Fibroblast of lung (primary cell): ENCODE data around the gene ATOH8. TPM values are rescaled to one million over a fixed set of nuclear protein-coding genes. Genes with fewer than 3 reads are reported as not detected.
A peak's percentile ranks its signal among the peaks of the same experiment; 100 is the strongest.

Experiments
- DNase-seq, 2 donors: peaks; one replicate each; pipeline versions ENCODE4 v3.0.0 to v3.0.0-alpha.2; 2010; ENCODE audit warnings: low read depth in 2 of 2
- H2AFZ ChIP-seq: 2 replicates; pipeline ENCODE4 v1.5.1; 2012; ENCODE audit warnings: low read length, control low read depth, inconsistent platforms
- H3K27ac ChIP-seq: 2 replicates; pipeline ENCODE4 v1.5.1; 2011; ENCODE audit warnings: low read length, control low read depth; ENCODE audit not compliant: insufficient read depth
- H3K27me3 ChIP-seq: 2 replicates; pipeline ENCODE4 v1.5.1; 2011; ENCODE audit warnings: mild to moderate bottlenecking, low read length; ENCODE audit not compliant: control insufficient read depth, insufficient read depth
- H3K36me3 ChIP-seq: 2 replicates; pipeline ENCODE4 v1.5.1; 2011; ENCODE audit warnings: low read length; ENCODE audit not compliant: control insufficient read depth, insufficient read depth
- H3K4me1 ChIP-seq: 2 replicates; pipeline ENCODE4 v1.5.1; 2011; ENCODE audit warnings: low read length; ENCODE audit not compliant: control insufficient read depth, insufficient read depth; ENCODE audit errors: extremely low read depth
- H3K4me2 ChIP-seq: 2 replicates; pipeline ENCODE4 v1.5.1; 2011; ENCODE audit warnings: low read length, control low read depth; ENCODE audit not compliant: insufficient read depth; ENCODE audit errors: extremely low read depth
- H3K4me3 ChIP-seq, 4 experiments: fragments of 200-600 bp in 1 of 4; sonication (generic) in 1 of 4; replicated peaks in 1 of 4; 2 replicates each; pipeline ENCODE4 v1.5.1; 2011 to 2016; ENCODE audit warnings: low read length in 4 of 4, low read depth in 3 of 4, mild to moderate bottlenecking in 3 of 4, control low read depth in 2 of 4, inconsistent platforms in 1 of 4, mixed read lengths in 1 of 4; ENCODE audit not compliant: insufficient read depth in 1 of 4; ENCODE audit errors: control extremely low read depth in 1 of 4
- H3K79me2 ChIP-seq: 2 replicates; pipeline ENCODE4 v1.5.1; 2012; ENCODE audit warnings: mild to moderate bottlenecking, low read length, inconsistent platforms; ENCODE audit not compliant: control insufficient read depth, insufficient read depth
- H3K9ac ChIP-seq: 2 replicates; pipeline ENCODE4 v1.5.1; 2011; ENCODE audit warnings: mild to moderate bottlenecking, low read length, control low read depth; ENCODE audit not compliant: insufficient read depth
- H3K9me3 ChIP-seq: 2 replicates; pipeline ENCODE4 v1.5.1; 2012; ENCODE audit warnings: low read depth, low read length; ENCODE audit not compliant: control insufficient read depth, insufficient read depth
- H4K20me1 ChIP-seq: 2 replicates; pipeline ENCODE4 v1.5.1; 2011; ENCODE audit warnings: low read length; ENCODE audit not compliant: control insufficient read depth, insufficient read depth; ENCODE audit errors: extremely low read depth
- EZH2 ChIP-seq: IDR thresholded peaks from 2 replicates; pipeline ENCODE4 v1.5.1; 2012; ENCODE audit warnings: low read length, control low read depth, mild to moderate bottlenecking; ENCODE audit errors: missing control alignments
- polyA plus RNA-seq, 2 donors: library from polyadenylated mRNA; depleted of rRNA in 1 of 2; stranded (reverse) in 1 of 2; unstranded in 1 of 2; fragments of >200 nt; gene quantifications; 2 replicates each; pipeline ENCODE4 v1.2.1, GENCODE V29; 2011 to 2012; ENCODE audit warnings: missing spikeins in 1 of 2
- total RNA-seq: library from RNA; depleted of rRNA; stranded (reverse); fragments of >200 nt; gene quantifications from 2 replicates; pipeline ENCODE4 v1.2.1, GENCODE V29; 2014
- TF ChIP-seq, protein P1 (sequence below), 2 donors: IDR thresholded peaks in 1 of 2; conservative IDR thresholded peaks in 1 of 2; 1 replicate in 1 of 2; 2 replicates in 1 of 2; pipeline ENCODE4 v1.5.1; 2011 to 2012; ENCODE audit warnings: low read length in 2 of 2, control low read depth in 1 of 2, inconsistent platforms in 1 of 2, low read depth in 1 of 2, mild to moderate bottlenecking in 1 of 2

ATOH8 gene
- total and polyA plus RNA-seq, 2 donors (not counting 1 experiment from before 2014, with no cell fraction given): 5.6 to 19.2 TPM

GRCh38 chr2:85737481-85737880, 16.3 kb upstream of the ATOH8 start:
- Histone ChIP-seq H3K9ac (no peak overlapping the region), H3K4me3 (no peak overlapping the region), H3K27ac (peak overlapping the region; percentile 72), H3K9me3 (no peaks in the 10 kb centered on the region), H3K36me3 (no peaks in the 10 kb centered on the region), H3K79me2 (no peaks in the 10 kb centered on the region), H3K27me3 (no peaks in the 10 kb centered on the region), H2AFZ (no peak overlapping the region), H3K4me1 (peaks cover 25% of the 10 kb centered on the region), H4K20me1 (no peaks in the 10 kb centered on the region), H3K4me2 (no peak overlapping the region)
- TF ChIP-seq EZH2: no peak
- peak; percentile 88 to 95 for DNase-seq

- no peak overlapping the region for H3K9ac ChIP-seq
Observed at GRCh38 chr2:85737961-85738360, 15.8 kb upstream of the ATOH8 start.

GRCh38 chr2:85740193-85740592, 13.6 kb upstream of the ATOH8 start:
- H2AFZ ChIP-seq: no peak overlapping the region
- H3K27ac ChIP-seq: no peak overlapping the region
- H3K36me3 ChIP-seq: no peaks in the 10 kb centered on the region
- no peaks in the 10 kb centered on the region for H3K9me3 ChIP-seq
- H4K20me1 ChIP-seq: no peaks in the 10 kb centered on the region
- peaks cover 48% of the 10 kb centered on the region for H3K4me1 ChIP-seq
- no peak for DNase-seq
- H3K9ac ChIP-seq: no peak overlapping the region
- H3K79me2 ChIP-seq: no peaks in the 10 kb centered on the region
- no peak overlapping the region for H3K4me2 ChIP-seq
- TF ChIP-seq, protein P1, sequence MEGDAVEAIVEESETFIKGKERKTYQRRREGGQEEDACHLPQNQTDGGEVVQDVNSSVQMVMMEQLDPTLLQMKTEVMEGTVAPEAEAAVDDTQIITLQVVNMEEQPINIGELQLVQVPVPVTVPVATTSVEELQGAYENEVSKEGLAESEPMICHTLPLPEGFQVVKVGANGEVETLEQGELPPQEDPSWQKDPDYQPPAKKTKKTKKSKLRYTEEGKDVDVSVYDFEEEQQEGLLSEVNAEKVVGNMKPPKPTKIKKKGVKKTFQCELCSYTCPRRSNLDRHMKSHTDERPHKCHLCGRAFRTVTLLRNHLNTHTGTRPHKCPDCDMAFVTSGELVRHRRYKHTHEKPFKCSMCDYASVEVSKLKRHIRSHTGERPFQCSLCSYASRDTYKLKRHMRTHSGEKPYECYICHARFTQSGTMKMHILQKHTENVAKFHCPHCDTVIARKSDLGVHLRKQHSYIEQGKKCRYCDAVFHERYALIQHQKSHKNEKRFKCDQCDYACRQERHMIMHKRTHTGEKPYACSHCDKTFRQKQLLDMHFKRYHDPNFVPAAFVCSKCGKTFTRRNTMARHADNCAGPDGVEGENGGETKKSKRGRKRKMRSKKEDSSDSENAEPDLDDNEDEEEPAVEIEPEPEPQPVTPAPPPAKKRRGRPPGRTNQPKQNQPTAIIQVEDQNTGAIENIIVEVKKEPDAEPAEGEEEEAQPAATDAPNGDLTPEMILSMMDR (conservative IDR thresholded peaks at IDR 0.05 in 1 of 2, IDR thresholded peaks at IDR 0.05 in 1 of 2; ENCODE audit: low read depth in 1 of 2, low read length in 2 of 2): no peak
- TF ChIP-seq EZH2: no peak
- no peaks in the 10 kb centered on the region for H3K27me3 ChIP-seq
- no peak overlapping the region for H3K4me3 ChIP-seq

More at GRCh38 chr2:85737961-85738360, 15.8 kb upstream of the ATOH8 start:
- peaks cover 29% of the 10 kb centered on the region for H3K4me1 ChIP-seq
- TF ChIP-seq, protein P1 (conservative IDR thresholded peaks at IDR 0.05 in 1 of 2, IDR thresholded peaks at IDR 0.05 in 1 of 2; ENCODE audit: low read depth in 1 of 2, low read length in 2 of 2): no peak
- TF ChIP-seq EZH2: no peak
- no peaks in the 10 kb centered on the region for H3K36me3 ChIP-seq
- peak in 1 of 2 donors; percentile 81 for DNase-seq
- no peaks in the 10 kb centered on the region for H4K20me1 ChIP-seq
- H3K9me3 ChIP-seq: no peaks in the 10 kb centered on the region
- H3K4me2 ChIP-seq: no peak overlapping the region
- no peaks in the 10 kb centered on the region for H3K79me2 ChIP-seq
- H3K27ac ChIP-seq: peak overlapping the region; percentile 72
- H3K4me3 ChIP-seq: no peak overlapping the region
- no peaks in the 10 kb centered on the region for H3K27me3 ChIP-seq
- no peak overlapping the region for H2AFZ ChIP-seq
